Glomerular visceral epithelial cell (primary cell): ENCODE measurements around the gene CENPP.

Experiments
- DNase-seq: peaks from one replicate; pipeline ENCODE4 v3.0.0-alpha.2; 2016; ENCODE audit errors: extremely low spot score

CENPP gene

DNA sequence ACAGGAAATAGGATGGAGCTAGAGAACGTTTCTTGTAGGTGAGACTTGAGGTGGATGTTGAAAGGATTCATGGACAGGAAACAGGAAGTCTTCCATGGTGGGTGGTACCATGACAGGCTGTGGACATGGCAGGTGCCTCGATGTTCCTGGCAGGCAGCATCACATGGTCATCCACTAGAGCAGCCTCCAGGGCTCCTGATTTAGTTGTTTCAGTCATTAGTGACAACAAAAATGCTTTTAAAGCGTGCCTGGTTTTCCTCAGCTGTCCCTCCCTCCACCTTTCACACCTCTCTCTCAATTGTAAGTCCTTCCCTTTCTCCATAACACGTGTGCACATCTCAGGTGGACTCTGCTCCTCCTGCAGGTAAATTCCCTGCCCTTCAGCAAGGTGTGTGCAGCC lies 181.7 kb downstream of the CENPP start:
- DNase-seq, result no peak

DNA sequence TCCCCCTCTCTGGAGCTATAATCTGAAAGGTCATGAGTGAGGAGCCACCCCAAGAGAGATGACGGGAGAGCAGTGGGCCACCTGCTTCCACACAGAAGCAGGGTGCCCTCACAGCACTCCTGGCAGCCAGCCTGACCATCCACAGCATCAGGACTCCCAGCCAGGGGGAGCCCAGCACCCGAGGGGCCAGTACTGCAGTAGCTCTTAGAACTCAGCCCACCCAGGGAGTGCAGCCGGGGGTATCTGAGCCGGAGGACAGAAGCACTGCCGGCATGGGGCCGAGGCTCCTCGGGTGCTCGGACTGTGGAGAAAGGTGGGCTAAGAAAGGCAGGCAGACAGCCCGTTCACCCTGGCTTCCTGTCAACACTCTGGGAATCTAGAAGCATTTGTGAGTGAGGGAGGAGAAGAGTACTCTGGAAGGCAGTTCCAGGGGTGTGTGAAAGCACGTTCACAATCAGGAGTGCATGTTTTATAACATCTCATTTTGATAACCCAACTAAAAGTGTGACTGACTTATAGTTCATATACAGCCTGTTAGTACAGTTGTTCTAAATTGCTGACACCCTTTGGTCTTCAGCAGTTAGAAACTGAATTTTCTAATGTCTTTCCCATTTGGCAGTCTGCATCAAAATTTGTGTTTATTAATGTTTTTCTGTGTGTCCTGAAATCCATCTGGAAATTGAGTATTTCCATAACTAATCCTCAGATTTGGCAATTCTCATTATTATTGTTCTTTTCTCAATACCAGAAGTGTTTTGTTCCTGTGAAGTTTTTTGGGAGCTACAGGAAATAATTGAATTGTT lies 182.5 kb downstream of the CENPP start:
- no peak for DNase-seq

DNA sequence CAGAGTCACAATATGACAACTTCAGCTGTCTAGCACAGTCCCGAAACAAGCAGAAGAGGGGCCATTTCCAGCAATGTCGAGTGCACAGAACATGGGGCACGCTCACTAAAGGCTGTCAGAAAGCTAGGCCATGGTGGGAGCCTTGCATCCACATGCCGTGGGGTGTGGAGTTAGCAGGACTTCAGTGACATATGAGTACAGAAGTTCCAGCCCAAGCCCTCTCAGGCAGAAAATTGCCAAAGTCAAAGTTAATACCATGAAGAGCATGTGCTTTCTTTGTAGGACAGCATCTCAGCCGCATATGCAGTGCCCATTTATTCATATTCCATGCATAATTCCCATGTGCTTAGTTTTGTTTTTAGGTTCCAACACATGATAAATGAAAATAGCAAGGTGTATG lies 183.3 kb downstream of the CENPP start:
- DNase-seq, result no peak

DNA sequence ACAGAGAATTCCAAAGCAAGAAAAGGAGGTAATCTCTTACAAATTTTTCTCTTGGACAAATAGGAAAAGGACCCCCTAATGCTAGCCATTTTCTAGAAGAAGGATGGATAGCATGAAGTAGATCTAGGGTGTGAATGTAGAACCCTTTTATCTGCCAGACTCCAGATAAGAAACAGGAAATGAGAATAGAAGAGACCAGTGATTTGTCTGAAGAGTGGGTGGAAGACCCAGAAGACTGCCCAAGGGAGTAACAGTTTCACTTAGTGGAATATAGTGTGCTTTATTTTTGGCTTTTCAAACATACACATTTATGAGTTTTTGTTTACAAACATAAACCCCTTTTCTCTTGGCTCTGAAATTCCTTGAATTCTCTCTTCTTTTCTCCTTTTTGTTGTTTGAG lies 185.0 kb downstream of the CENPP start:
- no peak for DNase-seq

DNA sequence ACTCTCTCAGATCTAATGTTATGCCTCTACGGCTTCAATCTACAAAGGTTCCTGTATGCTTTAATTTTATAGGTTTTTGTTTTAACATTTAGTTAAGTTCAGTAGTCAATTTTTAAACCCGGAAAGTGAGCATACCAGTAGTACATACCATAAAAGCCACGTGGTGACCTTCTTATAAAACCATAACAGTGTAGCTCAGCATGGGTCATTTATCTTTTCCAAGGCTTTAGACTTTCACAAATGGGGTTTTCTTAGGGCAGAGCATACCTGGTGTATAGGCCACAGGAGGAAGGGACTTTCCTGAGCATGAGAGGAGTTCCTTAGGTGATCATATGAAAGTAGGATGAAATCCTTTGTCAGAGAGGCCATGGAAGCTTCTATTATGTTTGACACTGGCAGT lies 186.9 kb downstream of the CENPP start:
- no peak for DNase-seq

DNA sequence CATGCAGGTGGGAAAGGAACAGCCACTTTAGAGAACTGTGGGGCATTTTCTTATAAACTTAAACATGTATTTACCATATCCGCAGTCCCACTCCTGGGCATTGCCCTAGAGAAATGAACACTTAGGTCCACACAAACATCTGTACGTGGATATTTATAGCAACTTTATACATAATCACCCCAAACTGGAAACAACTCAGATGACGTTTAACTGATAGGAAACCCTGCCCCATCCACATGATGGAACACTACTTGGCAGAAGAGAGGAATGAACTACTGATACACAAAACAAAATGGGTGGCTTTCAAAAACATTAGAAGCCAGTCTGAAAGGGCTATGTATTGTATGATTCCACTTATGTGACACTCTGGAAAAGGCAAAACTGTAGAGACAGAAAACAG lies 187.6 kb downstream of the CENPP start:
- DNase-seq, result no peak

DNA sequence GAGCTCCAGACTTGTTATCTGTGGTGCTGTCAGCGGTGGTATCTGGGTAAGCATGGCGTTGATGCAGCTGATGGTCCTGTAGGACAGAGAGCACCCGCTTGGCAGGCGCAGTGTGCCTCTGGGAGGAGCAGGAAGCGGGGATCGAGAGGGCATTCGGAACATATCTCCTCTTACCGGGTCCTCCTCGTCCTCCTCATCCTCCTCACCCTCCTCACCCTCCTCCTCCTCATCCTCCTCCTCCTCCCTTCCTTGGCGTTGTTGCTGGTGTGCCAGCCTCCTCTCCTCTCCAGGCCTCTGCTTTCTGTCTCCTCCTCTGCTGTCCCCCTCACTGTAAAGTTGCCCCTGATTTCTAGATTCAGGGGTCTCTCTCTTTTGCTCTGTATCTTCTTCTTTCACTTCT lies 188.9 kb downstream of the CENPP start:
- no peak for DNase-seq

DNA sequence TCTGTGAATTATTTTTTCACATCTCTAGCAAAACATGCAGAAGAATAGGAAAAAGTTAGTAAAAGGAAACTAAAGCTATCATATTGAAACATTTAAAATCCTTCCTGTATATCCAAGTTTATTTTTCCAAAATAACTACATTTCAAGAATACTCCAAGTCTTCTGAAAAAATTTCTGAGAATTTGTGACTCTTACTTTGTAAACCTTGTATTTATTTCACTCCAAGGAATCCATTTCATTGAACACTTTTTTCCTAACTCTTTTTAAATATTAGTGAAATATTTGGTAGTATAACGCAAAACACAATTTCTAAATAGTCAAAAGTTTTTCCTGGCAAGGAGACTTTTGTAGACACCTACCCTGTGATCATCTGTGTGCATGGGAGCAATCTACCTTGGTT lies 190.8 kb downstream of the CENPP start:
- DNase-seq, result no peak

DNA sequence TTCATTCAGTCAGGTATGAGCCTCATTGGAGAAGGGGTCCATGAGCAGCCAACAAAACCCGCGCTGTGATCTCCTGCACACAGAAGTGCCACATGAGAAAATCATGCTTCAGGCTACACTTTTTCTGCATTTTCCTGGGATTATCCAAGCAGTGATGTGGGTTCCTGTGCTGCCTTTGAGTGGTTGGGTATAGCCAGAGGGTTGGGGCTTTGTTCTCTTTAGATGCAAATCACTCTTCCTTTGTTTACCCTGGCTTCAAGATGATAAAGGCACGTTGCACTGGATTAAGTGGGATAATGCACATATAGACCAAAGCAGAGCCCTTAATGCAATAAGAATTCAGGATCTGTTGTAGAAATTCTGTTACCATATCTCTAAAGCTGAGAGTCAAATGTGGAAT lies 191.3 kb downstream of the CENPP start:
- DNase-seq, result no peak

DNA sequence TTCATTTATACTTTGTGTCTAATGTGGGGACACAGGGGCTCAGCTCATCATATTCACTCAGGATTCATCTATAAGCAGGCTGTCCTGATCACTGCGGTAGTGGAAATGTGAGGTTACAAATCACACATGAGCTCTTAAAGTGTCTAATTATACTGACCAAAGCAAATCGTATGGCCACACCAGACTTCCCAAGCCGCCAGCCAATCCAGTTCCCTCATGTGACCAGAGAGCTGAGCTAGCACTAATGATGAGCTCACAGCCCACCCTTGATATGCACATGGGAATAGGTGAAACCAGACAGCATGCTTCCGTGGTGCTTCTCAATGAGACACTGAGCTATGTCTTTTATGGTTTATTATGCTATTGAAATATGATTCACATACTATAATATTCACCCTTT lies 192.4 kb downstream of the CENPP start:
- no peak for DNase-seq

DNA sequence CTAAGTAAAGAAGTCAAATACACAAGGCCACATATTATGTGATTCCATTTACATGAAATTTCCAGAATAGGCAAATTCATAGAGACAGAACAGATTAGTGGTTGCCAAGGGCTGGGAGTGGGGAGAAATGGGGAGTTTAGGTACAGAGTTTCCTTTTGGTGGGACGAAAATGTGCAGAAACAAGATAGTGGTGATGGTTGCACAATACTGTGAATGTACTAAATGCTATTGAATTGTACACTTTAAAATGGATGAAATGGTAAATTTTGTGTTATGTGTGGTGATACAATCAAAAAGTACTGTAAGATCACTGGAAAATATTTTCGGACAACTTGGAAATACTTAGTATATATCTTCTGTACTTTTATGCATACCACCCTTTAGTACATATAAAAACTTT lies 195.1 kb downstream of the CENPP start:
- no peak for DNase-seq

DNA sequence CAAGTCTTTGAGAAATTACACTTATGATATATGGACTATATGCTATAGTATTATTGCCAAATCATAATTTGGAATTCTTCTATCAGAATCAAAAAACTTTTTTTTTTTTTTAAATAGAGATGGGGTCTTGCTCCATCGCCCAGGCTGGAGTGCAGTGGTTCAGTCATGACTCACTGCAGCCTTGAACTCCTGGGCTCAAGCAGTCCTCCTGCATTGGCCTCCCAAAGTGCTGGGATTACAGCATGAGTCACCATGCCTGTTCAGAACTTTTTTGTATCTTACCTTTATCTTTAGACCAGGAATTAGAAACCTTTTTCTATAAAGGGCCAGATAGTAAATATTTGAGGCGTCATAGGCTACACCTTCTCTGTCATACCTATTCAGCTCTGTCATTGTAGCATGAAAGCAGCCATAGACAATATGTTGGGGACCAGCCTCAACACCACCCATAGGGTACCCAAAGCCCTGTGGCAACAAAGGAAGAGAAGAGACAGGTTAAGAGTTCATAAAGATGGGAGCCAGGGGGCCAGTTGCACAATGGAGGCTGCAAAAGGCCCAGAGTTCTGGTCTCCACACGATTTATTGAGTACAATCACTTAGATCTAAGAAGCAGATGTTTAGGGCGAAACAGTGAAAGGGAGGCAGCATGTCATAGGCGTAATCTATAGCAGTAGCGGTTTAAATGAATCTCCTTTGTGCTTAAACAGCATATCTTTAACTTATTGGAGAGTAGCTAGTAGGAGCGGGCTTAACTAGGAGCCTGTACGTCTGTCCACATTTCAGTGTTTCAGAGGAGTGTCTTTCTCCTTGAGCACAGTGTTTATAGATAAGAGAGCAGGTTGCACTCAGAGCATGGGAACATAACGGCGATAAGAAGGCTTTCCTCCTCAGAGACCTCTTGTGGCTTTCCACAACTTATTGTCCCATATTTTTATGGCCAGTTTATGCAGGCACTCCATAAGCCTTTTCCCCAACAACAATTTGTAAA lies 197.5 kb downstream of the CENPP start:
- DNase-seq, result peak; percentile 13

DNA sequence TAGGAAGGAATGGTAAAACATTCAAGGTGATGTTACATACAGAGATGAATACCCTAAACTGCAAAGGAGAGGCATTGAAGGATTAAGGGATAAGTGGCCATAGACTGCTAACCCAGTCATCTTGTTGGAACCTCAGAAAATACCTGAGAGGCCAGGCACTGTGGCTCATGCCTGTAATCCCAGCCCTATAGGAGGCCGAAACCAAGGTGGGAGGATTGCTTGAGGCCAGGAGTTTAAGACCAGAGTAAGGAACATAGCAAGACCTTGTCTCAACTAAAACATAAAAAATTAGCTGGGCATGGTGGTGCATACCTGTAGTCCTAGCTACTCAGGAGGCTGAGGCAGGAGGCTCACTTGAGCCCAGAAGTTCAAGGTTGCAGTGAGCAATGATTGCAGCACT lies 199.1 kb downstream of the CENPP start:
- DNase-seq, result no peak

DNA sequence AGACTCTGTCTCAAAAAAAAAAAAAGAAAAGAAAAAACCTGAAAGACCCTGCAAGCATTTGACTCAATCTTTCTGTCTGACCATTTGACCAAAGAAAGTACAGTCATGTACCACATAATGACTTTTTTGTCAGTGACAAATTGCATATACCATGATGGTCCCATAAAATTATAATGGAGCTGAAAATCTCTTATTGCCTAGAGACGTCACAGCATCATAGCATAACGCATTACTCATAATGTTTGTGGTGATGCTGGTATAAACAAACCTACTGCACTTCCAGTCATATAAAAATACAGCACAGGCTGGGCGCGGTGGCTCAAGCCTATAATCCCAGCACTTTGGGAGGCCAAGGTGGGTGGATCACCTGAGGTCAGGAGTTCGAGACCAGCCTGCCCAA lies 199.6 kb downstream of the CENPP start:
- DNase-seq, result no peak

DNA sequence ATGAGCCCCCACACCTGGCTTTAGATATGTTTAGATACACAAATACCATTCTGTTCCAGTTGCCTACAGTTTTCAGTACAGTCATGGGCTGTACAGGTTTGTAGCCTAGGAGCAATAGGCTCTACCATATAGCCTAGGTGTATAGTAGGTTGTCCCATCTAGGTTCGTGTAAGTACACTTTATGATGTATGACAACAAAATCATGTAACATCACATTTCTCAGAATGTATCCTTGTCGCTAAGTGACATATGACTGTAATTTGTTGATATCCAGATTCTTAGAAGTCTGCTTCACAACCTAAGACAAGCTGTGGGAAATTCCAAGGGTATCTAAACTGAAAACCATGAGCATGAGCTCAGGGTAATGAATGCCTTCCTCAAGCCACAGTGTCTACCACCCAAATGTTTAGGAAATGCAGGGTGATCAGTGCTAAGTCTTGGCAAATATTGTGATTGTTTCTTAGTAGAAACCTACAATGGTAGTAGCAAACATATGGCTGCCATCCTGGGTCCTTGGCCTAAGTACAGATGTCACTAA lies 201.6 kb downstream of the CENPP start:
- no peak for DNase-seq

DNA sequence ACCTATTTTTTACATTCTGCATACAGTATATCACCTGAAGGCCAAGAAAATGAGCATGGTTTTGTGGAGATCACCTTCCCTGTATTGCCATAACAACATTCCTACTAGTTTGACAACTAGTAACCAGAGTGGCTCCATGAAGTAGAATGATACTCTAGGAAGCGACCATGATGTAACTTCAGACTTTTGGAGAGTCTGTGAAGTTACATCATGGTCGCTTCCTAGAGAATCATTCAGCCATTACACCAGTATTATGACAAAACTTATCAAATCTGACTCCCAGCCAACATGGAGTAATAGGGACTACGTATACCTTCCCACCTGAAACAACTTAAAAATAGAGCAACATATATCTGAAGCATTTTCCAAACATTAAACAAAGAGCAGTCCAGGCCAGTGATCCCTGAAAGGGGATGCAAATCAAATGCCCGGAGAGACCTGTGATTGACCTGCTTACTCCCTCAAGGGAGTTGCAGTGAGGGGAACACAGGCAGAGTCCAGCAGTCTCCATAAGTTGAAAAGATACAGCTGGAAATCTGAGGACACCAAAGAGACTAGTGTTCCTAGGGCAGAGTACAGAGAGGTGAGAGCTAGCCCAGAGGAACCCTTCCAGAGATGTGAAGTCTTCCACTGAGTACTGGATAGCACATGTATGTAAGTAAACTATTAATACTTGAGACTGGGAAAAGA lies 202.2 kb downstream of the CENPP start:
- DNase-seq, result no peak

DNA sequence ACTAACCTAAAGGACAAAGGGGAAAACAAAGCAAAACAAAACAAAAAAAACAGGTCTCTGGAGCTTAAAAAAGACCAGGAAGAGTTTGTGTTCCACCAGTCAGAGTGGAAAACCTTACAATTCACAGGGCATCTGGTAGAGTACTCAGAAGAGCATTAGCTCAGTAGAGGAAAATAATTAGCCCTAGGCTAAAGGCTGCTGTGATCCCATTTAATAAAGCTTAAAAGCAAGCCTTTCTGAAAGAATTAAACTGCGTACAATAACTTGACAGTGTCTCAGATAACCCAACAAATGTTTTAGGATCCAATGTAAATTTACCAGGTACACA lies 202.7 kb downstream of the CENPP start:
- DNase-seq, result no peak

DNA sequence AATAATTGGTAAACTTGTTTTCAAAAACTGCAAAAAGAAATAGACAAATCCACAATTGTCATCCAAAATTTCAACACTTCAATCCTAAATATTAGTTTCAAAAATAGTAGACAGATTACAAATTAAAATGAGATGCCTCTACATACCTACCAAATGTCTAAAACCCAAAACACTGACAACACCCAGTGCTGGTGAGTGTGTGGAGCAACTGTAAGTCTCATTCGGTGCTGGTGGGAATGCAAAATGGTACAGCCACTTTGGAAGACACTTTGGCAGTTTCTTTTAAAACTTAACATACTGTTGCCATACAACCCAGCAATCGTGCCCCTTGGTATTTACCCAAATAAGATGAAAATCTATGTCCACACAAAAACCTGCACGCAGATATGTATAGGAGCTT lies 203.4 kb downstream of the CENPP start:
- DNase-seq, result no peak

DNA sequence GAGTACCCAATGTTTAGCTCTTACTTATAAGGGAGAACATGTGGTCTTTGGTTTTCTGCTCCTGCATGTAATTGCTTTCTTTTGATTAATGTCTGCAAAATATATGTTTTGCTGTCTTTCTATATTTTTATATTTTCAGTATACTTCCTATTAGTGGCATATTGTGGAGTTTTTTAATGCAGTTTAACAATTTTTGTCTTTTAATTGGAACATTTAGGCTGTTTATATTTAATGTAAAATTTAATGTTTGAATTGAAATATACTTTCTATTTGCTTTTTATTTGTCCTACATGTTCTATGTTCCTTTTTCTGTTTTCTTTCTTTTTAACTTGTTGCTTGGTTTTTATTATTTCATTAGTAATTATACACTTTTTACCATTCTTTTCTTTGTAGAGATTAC lies 205.1 kb downstream of the CENPP start:
- no peak for DNase-seq

DNA sequence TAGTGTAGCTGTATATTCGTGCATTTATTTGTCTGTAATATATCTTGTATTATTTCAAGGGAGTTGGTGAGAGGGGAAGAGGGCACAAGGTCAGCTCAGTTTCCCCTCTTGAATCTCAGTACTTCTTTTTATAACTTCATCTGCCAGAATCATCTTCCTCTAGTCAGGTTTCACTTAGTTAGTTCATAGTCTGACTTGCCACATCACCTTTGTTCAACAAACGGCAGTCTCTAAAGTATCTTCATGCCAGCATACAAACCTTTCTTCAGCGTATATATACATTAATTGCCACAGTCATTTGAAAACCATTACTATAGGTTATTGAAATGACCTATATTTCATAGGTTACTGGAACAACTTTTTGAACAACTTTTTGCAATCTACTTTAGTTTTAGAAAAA lies 208.5 kb downstream of the CENPP start:
- DNase-seq, result no peak

DNA sequence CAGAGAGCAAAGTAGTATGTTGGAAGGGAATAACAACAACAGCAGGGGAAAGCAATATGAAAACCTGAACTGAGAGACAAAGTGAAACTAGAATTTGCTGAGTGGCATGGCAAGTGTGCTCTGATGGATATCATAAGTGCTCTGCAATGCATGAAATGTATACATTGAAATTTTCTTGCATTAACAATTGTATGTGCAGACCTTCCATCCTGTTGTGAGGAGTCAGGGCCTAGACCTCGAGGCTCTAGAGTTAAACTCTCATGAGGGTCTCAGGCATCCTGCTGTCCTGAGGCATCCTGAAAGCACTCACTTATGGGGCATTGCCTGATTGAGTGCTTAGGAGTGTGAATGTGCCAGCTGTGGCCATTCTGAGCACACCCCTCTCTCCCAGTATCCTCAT lies 208.9 kb downstream of the CENPP start:
- peak; percentile 6 for DNase-seq
